ENCODE measurements around the gene TSPAN10.

Gene TSPAN10

GRCh38 chr17:81636505-81637288 lies at the start of gene TSPAN10, which contains the start of gene NPLOC4:
Gene TSPAN10, plus strand, starts transcription at chr17:81637196. Its CDS starts 5,217 bp downstream, at chr17:81642413.
Gene NPLOC4, minus strand, starts transcription at chr17:81637112. Its CDS starts 182 bp downstream, at chr17:81636930.
- Histone ChIP-seq H3K4me3 (replicated peaks; ENCODE audit: low read depth, low read length) (peak within 1 kb of the TSS; percentile 99), H3K27me3 (replicated peaks; ENCODE audit: control insufficient read depth, insufficient read depth, low read length) (no peaks in the 10 kb centered on the region), H3K36me3 (ENCODE audit: control insufficient read depth, insufficient read depth, low read length) (no peaks in the 10 kb centered on the region)
- TF ChIP-seq CTCF (IDR thresholded peaks at IDR 0.05; ENCODE audit: insufficient read depth, low read length, poor library complexity, severe bottlenecking), result no peak
- peak; percentile 91 for DNase-seq (ENCODE audit: extremely low read depth, insufficient read length)

DNA sequence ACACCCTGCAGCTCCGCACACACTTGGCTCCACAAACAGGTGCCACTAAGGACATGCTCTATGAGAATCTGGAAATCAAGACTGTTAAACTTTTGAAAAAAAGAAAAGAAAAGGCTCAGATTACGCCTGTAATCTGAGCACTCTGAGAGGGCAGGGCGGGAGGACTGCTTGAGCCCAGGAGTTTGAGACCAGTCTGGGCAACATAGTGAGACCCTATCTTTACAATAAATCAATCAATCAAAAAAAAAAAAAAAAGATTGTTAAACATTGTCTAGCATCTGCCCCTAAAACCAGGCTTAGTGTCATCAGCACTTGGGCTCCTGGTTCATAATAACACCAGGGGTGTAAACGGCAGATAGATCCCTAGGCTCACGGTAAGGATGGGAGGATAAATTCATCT lies 47.4 kb upstream of the TSPAN10 start:
- TF ChIP-seq CTCF (IDR thresholded peaks at IDR 0.05; ENCODE audit: insufficient read depth, low read length, poor library complexity, severe bottlenecking), result no peak
- no peak overlapping the region for H3K4me3 ChIP-seq (replicated peaks; ENCODE audit: low read depth, low read length)

DNA sequence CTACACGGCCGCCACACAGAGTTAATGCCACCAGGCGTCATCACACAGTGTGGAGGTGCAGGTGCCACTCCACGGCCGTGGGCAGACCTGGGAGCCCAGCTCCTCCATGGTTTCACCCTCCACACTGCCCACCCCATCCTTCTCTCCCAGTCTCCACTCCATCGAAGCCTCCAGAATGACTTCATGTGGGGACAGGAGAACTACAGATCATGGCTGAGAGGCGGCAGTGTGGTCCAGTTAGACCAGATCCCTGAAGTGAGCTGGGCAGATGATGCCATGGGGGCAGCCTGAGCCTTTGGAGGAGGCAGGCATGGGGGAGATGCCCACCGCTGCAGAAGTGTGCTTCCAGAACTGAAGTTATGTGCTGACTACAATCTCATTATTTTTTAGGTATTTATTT lies 46.9 kb upstream of the TSPAN10 start:
- no peaks in the 10 kb centered on the region for H3K27me3 ChIP-seq (replicated peaks; ENCODE audit: control insufficient read depth, insufficient read depth, low read length)
- TF ChIP-seq CTCF (IDR thresholded peaks at IDR 0.05; ENCODE audit: insufficient read depth, low read length, poor library complexity, severe bottlenecking), result no peak
- no peak overlapping the region for H3K4me3 ChIP-seq (replicated peaks; ENCODE audit: low read depth, low read length)
- no peak for DNase-seq (ENCODE audit: extremely low read depth, insufficient read length)
- H3K36me3 ChIP-seq (ENCODE audit: control insufficient read depth, insufficient read depth, low read length), result peaks cover 28% of the 10 kb centered on the region

More for the DNA sequence above, 47.4 kb upstream of the TSPAN10 start:
- Histone ChIP-seq H3K36me3 (ENCODE audit: control insufficient read depth, insufficient read depth, low read length) (peaks cover 28% of the 10 kb centered on the region), H3K27me3 (replicated peaks; ENCODE audit: control insufficient read depth, insufficient read depth, low read length) (no peaks in the 10 kb centered on the region)
- no peak for DNase-seq (ENCODE audit: extremely low read depth, insufficient read length)

- TF ChIP-seq CTCF (IDR thresholded peaks at IDR 0.05; ENCODE audit: insufficient read depth, low read length, poor library complexity, severe bottlenecking), result no peak
- Histone ChIP-seq H3K36me3 (ENCODE audit: control insufficient read depth, insufficient read depth, low read length) (peaks cover 24% of the 10 kb centered on the region), H3K4me3 (replicated peaks; ENCODE audit: low read depth, low read length) (no peak overlapping the region)
Observed at GRCh38 chr17:81591971-81592370, 45.0 kb upstream of the TSPAN10 start.

GRCh38 chr17:81593105-81593871 lies 43.7 kb upstream of the TSPAN10 start:
- DNase-seq (ENCODE audit: extremely low read depth, insufficient read length), result no peak
- Histone ChIP-seq H3K4me3 (replicated peaks; ENCODE audit: low read depth, low read length) (no peak overlapping the region), H3K27me3 (replicated peaks; ENCODE audit: control insufficient read depth, insufficient read depth, low read length) (no peaks in the 10 kb centered on the region), H3K36me3 (ENCODE audit: control insufficient read depth, insufficient read depth, low read length) (peaks cover 22% of the 10 kb centered on the region)
- TF ChIP-seq CTCF (IDR thresholded peaks at IDR 0.05; ENCODE audit: insufficient read depth, low read length, poor library complexity, severe bottlenecking), result no peak

More at GRCh38 chr17:81591971-81592370, 45.0 kb upstream of the TSPAN10 start:
- H3K27me3 ChIP-seq (replicated peaks; ENCODE audit: control insufficient read depth, insufficient read depth, low read length), result no peaks in the 10 kb centered on the region
- DNase-seq (ENCODE audit: extremely low read depth, insufficient read length), result no peak
